ENCODE measurements around the gene MAPRE3. TPM values are rescaled to one million over a fixed set of nuclear protein-coding genes. Genes with fewer than 3 reads are reported as not detected.

The MAPRE3 gene
- total and polyA plus RNA-seq, 9 of the 15 experiments (the other 6 are each of a cell fraction or from before 2014, with no cell fraction given): 0.70 to 43.2 (median 12.6) TPM

DNA sequence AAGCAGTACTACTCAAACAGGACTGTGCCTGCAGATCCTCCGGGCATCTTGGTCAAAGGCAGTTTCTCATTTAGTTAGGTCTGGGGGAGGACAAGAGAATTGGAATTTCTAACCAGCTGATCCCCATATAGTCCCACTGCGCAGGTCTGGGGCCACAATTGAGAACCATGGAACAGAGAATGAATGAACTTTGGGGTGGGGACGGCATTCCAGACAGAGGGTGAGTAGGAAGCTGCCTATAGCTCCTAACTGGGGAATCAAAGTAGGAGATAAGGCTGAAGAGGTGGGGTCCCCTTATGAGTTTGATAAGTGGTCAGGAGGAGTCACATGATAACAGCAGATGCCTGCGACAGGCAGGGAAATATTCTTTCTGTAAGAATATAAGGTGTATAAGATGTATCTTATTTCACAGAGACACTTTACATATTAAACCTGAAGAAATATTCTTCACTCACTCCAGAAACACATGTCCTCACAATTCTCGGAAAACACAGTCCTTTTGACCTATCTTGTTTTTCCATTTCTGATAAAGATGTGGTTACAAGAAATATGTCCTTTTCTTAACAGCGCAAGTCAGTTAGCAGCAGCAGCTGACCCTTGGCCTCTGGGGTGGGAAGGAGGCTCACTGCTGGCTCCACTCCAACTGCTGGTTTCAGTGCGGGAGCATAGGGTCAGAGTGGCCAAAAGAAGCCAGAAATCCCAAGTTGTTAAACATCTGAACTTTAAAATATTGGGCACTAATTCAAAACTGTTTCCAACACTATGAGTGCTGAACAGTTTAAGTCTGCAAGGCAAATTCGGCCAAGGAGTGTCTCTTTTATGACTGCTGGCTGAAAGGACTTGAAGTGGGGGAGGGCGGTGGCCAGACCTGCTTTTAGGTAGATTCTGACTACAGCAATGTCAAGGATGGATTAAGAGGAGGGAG is 49.8 kb downstream of the MAPRE3 start (continued):
- 0 out of 2 replicates have a peak, but pooled peaks have one; percentile 47 for TF ChIP-seq RUNX1 (IDR thresholded peaks at IDR 0.05; ENCODE audit: low read depth)
- TF ChIP-seq MXD1 (CRISPR knock-in tag; IDR thresholded peaks at IDR 0.05; ENCODE audit: borderline replicate concordance, poor library complexity, severe bottlenecking): no peak
- peak; percentile 54 for TF ChIP-seq SMAD1 (IDR thresholded peaks at IDR 0.05; ENCODE audit: low read depth, low read length, partially characterized antibody)
- TF ChIP-seq, protein P1, sequence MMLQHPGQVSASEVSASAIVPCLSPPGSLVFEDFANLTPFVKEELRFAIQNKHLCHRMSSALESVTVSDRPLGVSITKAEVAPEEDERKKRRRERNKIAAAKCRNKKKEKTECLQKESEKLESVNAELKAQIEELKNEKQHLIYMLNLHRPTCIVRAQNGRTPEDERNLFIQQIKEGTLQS (IDR thresholded peaks at IDR 0.05): no peak; the same call in 1 of the 2 replicates
- TF ChIP-seq, protein P1 (CRISPR knock-in tag; conservative IDR thresholded peaks at IDR 0.05): no peak
- no peak for TF ChIP-seq BRCA1 (IDR thresholded peaks at IDR 0.05)
- TF ChIP-seq BRCA1 (CRISPR knock-in tag; IDR thresholded peaks at IDR 0.05): no peak
- TF ChIP-seq ESRRB (CRISPR knock-in tag; IDR thresholded peaks at IDR 0.05; ENCODE audit: borderline replicate concordance): no peak
- no peak for TF ChIP-seq TEAD2 (tag; IDR thresholded peaks at IDR 0.05)
- TF ChIP-seq ZSCAN32 (CRISPR knock-in tag; IDR thresholded peaks at IDR 0.05): no peak
- no peak for TF ChIP-seq ZNF75A (CRISPR knock-in tag; IDR thresholded peaks at IDR 0.05)
- no peak for TF ChIP-seq SREBF1 (IDR thresholded peaks at IDR 0.05; ENCODE audit: borderline replicate concordance, low read depth, low read length)
- no peak for TF ChIP-seq ETS1 (conservative IDR thresholded peaks at IDR 0.05; ENCODE audit: control insufficient read depth, low read depth, low read length)
- TF ChIP-seq IRF2 (CRISPR knock-in tag; IDR thresholded peaks at IDR 0.05): no peak
- TF ChIP-seq XRCC4 (IDR thresholded peaks at IDR 0.05; ENCODE audit: extremely low read depth, insufficient read depth, insufficient read length): no peak
- no peak for TF ChIP-seq ARID3B (CRISPR knock-in tag; IDR thresholded peaks at IDR 0.05; ENCODE audit: borderline replicate concordance)
- 0 out of 2 replicates have a peak, but pooled peaks have one; percentile 40 for TF ChIP-seq ZNF175 (CRISPR knock-in tag; IDR thresholded peaks at IDR 0.05; ENCODE audit: low read depth)
- TF ChIP-seq NFRKB (IDR thresholded peaks at IDR 0.05; ENCODE audit: low read depth): no peak
- TF ChIP-seq ZNF830 (CRISPR knock-in tag; IDR thresholded peaks at IDR 0.05): no peak
- peak; percentile 38; the same call in 1 of the 2 replicates for TF ChIP-seq NBN (IDR thresholded peaks at IDR 0.05; ENCODE audit: low read depth)
- peak; percentile 75 for TF ChIP-seq ZNF583 (CRISPR knock-in tag; IDR thresholded peaks at IDR 0.05)
- TF ChIP-seq, protein P2, sequence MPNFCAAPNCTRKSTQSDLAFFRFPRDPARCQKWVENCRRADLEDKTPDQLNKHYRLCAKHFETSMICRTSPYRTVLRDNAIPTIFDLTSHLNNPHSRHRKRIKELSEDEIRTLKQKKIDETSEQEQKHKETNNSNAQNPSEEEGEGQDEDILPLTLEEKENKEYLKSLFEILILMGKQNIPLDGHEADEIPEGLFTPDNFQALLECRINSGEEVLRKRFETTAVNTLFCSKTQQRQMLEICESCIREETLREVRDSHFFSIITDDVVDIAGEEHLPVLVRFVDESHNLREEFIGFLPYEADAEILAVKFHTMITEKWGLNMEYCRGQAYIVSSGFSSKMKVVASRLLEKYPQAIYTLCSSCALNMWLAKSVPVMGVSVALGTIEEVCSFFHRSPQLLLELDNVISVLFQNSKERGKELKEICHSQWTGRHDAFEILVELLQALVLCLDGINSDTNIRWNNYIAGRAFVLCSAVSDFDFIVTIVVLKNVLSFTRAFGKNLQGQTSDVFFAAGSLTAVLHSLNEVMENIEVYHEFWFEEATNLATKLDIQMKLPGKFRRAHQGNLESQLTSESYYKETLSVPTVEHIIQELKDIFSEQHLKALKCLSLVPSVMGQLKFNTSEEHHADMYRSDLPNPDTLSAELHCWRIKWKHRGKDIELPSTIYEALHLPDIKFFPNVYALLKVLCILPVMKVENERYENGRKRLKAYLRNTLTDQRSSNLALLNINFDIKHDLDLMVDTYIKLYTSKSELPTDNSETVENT (CRISPR knock-in tag; IDR thresholded peaks at IDR 0.05): no peak

All from K562 (cell line).